PC-3 (cell line): ENCODE results near the gene SYP. TPM values are rescaled to one million over a fixed set of nuclear protein-coding genes. Genes with fewer than 3 reads are reported as not detected.

Source experiments
- ATAC-seq: fragments of 200-7000 bp; cut with Tn5 transposase; 2 replicates; pipeline ENCODE4 v1.9.1; 2020; ENCODE audit warnings: mild to moderate bottlenecking, moderate library complexity
- BruUV-seq: library from RNA; stranded (reverse); fragments of 400-500 nt; replicated peaks from 2 replicates; lab custom pipeline; 2021; lab: Mats Ljungman, UMichigan
- CTCF ChIA-PET: fragments of 300-600 bp; sonication (Branson Sonifier 250); formaldehyde crosslinking; loops from one replicate; lab custom pipeline; 2022; ENCODE audit warnings: antibody characterized with exemption; lab: Charles Lee
- POLR2A ChIA-PET: fragments of 300-600 bp; sonication (Branson Sonifier 250); formaldehyde crosslinking; loops from one replicate; lab custom pipeline; 2022; ENCODE audit warnings: antibody characterized with exemption; ENCODE audit not compliant: unreplicated experiment; lab: Charles Lee
- DNase-seq: peaks from one replicate; pipeline ENCODE4 v3.0.0-alpha.2; 2015
- H2AFZ ChIP-seq: fragments of 300-600 bp; sonication (generic); 2 replicates; pipeline ENCODE4 v1.6.0; 2016; ENCODE audit warnings: antibody characterized with exemption, low read length
- H3F3A ChIP-seq: fragments of 300-600 bp; sonication (generic); one replicate; pipeline ENCODE4 v1.6.0; 2017; ENCODE audit warnings: antibody characterized with exemption, low read length, control low read depth, mild to moderate bottlenecking; ENCODE audit not compliant: unreplicated experiment
- H3K27ac ChIP-seq: fragments of 300-600 bp; sonication (generic); 2 replicates; pipeline ENCODE4 v1.5.1; 2016; ENCODE audit warnings: mild to moderate bottlenecking, low read length
- H3K27me3 ChIP-seq: fragments of 300-600 bp; sonication (generic); 2 replicates; pipeline ENCODE4 v1.6.1; 2016; ENCODE audit warnings: low read length, mixed read lengths
- H3K36me3 ChIP-seq: fragments of 300-600 bp; sonication (generic); 2 replicates; pipeline ENCODE4 v1.6.1; 2016; ENCODE audit warnings: low read depth, mixed run types, low read length, mixed read lengths
- H3K4me1 ChIP-seq: fragments of 300-600 bp; sonication (generic); 2 replicates; pipeline ENCODE4 v1.5.1; 2016; ENCODE audit warnings: low read length; ENCODE audit not compliant: insufficient read depth
- H3K4me2 ChIP-seq: fragments of 300-600 bp; sonication (generic); 2 replicates; pipeline ENCODE4 v1.6.0; 2016; ENCODE audit warnings: low read length
- H3K4me3 ChIP-seq: fragments of 300-600 bp; sonication (generic); 2 replicates; pipeline ENCODE4 v1.5.1; 2016; ENCODE audit warnings: mild to moderate bottlenecking, low read length, mixed read lengths
- H3K79me2 ChIP-seq: fragments of 300-600 bp; sonication (generic); 2 replicates; pipeline ENCODE4 v1.6.1; 2017; ENCODE audit warnings: low read length, mixed read lengths
- H3K9ac ChIP-seq: fragments of 300-600 bp; sonication (generic); 2 replicates; pipeline ENCODE4 v1.6.0; 2016; ENCODE audit warnings: mild to moderate bottlenecking, low read length
- H3K9me2 ChIP-seq: fragments of 300-600 bp; sonication (generic); replicated peaks from 2 replicates; pipeline ENCODE4 v1.6.1; 2016; ENCODE audit warnings: mixed run types, low read length, mixed read lengths
- H3K9me3 ChIP-seq: fragments of 300-600 bp; sonication (generic); 2 replicates; pipeline ENCODE4 v1.6.1; 2016; ENCODE audit warnings: low read length, mixed read lengths
- H4K20me1 ChIP-seq: fragments of 300-600 bp; sonication (generic); 2 replicates; pipeline ENCODE4 v1.6.1; 2016; ENCODE audit warnings: low read length, mixed read lengths
- CTCF ChIP-seq: fragments of 300-600 bp; sonication (generic); conservative IDR thresholded peaks from 2 replicates; pipeline ENCODE4 v1.5.1; 2017; ENCODE audit warnings: antibody characterized with exemption, low read depth, mild to moderate bottlenecking, low read length
- EZH2 ChIP-seq: fragments of 300-600 bp; sonication (generic); IDR thresholded peaks from one replicate; pipeline ENCODE4 v1.6.1; 2017; ENCODE audit warnings: antibody characterized with exemption, mild to moderate bottlenecking, low read length; ENCODE audit not compliant: unreplicated experiment
- EZH2phosphoT487 ChIP-seq: fragments of 300-600 bp; sonication (generic); IDR thresholded peaks from 2 replicates; pipeline ENCODE4 v1.6.1; 2018; ENCODE audit warnings: mild to moderate bottlenecking, antibody characterized with exemption, low read length, borderline replicate concordance
- intact Hi-C: fragments of 100-400 bp; cut with micrococcal nuclease; formaldehyde crosslinking; loops from 2 replicates; pipeline ENCODE4 v1.9.0; 2023
- total RNA-seq: library from RNA; depleted of rRNA; stranded (reverse); fragments of >200 nt; gene quantifications from 2 replicates; pipeline ENCODE4 v1.2.3, GENCODE V29; 2014

SYP gene
- total RNA-seq, 1 experiment from 2014 or later: 0.47 TPM

GRCh38 chrX:49190821-49191573 lies 9.0 kb downstream of the SYP start:
- Histone ChIP-seq H4K20me1 (no peaks in the 10 kb centered on the region), H3K4me2 (peak overlapping the region; percentile 84), H3K79me2 (peaks cover 7% of the 10 kb centered on the region), H3F3A (no peaks in the 10 kb centered on the region), H3K9me3 (no peaks in the 10 kb centered on the region), H3K4me1 (peaks cover 20% of the 10 kb centered on the region), H3K4me3 (peak overlapping the region; percentile 87), H2AFZ (peak overlapping the region; percentile 74), H3K9me2 (no peaks in the 10 kb centered on the region), H3K36me3 (no peaks in the 10 kb centered on the region), H3K27me3 (no peaks in the 10 kb centered on the region), H3K9ac (peak overlapping the region; percentile 89), H3K27ac (peak overlapping the region; percentile 39)
- peak; percentile 87 for ATAC-seq
- POLR2A ChIA-PET: interaction anchor here (0.5 to 1.3 kb wide), 5 partner anchors 78 to 731 kb away, joined by 3 to 11 read pairs (median 5); partner anchors contain the start of genes CLCN5, PPP1R3F and USP27X
- intact Hi-C loops: loop anchor here (1.0 to 10.0 kb wide), 2 partner anchors 78 to 564 kb away; partner anchors contain the start of gene PPP1R3F
- TF ChIP-seq EZH2 (no peak), CTCF (no peak), EZH2phosphoT487 (no peak)
- peak; percentile 98 for DNase-seq
- CTCF ChIA-PET: interaction anchor here (0.5 to 1.3 kb wide), 6 partner anchors 28 to 1014 kb away, joined by 3 to 11 read pairs (median 4); partner anchors contain the start of gene MAGIX
- no TSS peak for BruUV-seq

- H3K9me3 ChIP-seq: no peaks in the 10 kb centered on the region
- 0 out of 2 replicates have a peak overlapping the region, but pooled peaks have one; percentile 69 for H3K9ac ChIP-seq
- TF ChIP-seq EZH2 (no peak), EZH2phosphoT487 (no peak), CTCF (no peak)
- no peak overlapping the region for H3K27ac ChIP-seq
- H3F3A ChIP-seq: no peaks in the 10 kb centered on the region
- H3K36me3 ChIP-seq: no peaks in the 10 kb centered on the region
- intact Hi-C loops: loop anchor here (10.0 kb wide), 1 partner anchor 565 kb away; no protein-coding TSS in a partner anchor
- BruUV-seq: no TSS peak
- peak overlapping the region; percentile 76 for H3K4me2 ChIP-seq
- ATAC-seq (no peak), DNase-seq (no peak)
- H3K4me1 ChIP-seq: peaks cover 24% of the 10 kb centered on the region
- H3K4me3 ChIP-seq: peak overlapping the region; percentile 59
- no peaks in the 10 kb centered on the region for H3K9me2 ChIP-seq
- peaks cover 19% of the 10 kb centered on the region for H3K79me2 ChIP-seq
- no peaks in the 10 kb centered on the region for H3K27me3 ChIP-seq
- H4K20me1 ChIP-seq: no peaks in the 10 kb centered on the region
- H2AFZ ChIP-seq: no peak overlapping the region
- ChIA-PET CTCF (no interaction called here), POLR2A (no interaction called here)
These were observed 10.4 kb downstream of the SYP start for GRCh38 chrX:49189606-49190005.
